ENCODE measurements around the gene RAE1. TPM values are rescaled to one million over a fixed set of nuclear protein-coding genes. Genes with fewer than 3 reads are reported as not detected.

RAE1 gene, protein sequence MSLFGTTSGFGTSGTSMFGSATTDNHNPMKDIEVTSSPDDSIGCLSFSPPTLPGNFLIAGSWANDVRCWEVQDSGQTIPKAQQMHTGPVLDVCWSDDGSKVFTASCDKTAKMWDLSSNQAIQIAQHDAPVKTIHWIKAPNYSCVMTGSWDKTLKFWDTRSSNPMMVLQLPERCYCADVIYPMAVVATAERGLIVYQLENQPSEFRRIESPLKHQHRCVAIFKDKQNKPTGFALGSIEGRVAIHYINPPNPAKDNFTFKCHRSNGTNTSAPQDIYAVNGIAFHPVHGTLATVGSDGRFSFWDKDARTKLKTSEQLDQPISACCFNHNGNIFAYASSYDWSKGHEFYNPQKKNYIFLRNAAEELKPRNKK
- polyA plus RNA-seq (2013, experiment 1 of 2; ENCODE audit: insufficient read length), result 30.0 TPM
- polyA plus RNA-seq (2013, experiment 2 of 2; ENCODE audit: insufficient read length), result 31.4 TPM

DNA sequence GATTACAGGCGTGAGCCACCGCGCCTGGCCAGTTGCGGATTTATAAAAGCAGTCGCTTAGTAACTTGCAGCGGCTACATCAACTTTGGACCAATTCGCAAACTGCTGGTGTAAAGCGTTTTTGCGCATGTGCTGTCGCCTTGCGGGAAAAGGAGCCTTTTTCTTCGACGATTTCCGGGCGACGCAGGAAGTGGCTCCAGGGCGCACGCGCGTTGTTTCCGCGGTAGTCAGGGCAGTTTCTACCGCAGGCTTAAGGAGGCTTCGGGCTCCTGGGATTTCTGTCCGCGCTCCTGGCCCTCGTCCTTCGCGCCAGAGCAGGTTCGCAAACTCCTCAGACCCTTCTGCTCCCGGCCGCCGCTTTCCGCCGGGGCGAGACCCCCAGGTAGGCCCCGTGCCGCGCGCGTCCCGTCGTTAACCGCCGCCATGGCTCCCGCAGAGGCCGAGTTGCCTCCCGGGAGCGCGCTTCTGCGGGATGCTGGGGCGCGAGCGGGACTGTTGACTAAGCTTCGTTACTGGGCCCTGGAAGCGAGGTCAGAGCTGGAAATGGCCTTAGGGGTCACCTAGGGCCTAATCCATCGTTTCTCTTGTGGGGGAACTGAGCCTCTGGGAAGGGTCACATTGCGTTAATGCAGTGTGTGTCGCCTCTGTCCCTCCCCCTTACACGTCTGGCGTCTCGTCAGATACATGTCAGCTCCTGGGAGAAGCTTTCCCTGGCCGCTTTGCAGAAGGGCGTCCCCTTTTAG lies at the start of gene RAE1:
RAE1 (plus strand) TSS at position 214 of the 742 bp plus-strand sequence. CDS start 2,784 bp downstream, outside the sequence.
- DNase-seq, result peak; percentile 91

DNA sequence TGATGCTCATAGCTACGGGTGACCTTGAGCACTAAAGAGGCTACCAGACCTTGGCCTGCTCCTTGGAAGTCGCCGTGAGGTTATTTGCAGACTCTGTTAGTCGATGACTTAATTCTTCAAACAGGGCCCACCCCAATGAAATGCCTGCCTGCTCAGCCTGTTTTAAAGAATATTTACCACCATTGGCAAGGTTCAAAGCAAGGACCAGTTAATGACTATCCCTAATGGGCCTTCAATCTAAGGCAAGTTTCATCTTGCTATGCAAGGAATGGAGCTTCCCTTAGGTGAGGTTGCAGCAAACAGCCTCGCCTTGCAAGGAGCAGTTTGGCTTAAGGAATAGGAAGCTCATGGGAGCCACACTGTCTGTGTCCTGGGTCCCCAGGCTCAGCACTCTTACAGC lies 44.3 kb upstream of the RAE1 start:
- DNase-seq, result no peak

DNA sequence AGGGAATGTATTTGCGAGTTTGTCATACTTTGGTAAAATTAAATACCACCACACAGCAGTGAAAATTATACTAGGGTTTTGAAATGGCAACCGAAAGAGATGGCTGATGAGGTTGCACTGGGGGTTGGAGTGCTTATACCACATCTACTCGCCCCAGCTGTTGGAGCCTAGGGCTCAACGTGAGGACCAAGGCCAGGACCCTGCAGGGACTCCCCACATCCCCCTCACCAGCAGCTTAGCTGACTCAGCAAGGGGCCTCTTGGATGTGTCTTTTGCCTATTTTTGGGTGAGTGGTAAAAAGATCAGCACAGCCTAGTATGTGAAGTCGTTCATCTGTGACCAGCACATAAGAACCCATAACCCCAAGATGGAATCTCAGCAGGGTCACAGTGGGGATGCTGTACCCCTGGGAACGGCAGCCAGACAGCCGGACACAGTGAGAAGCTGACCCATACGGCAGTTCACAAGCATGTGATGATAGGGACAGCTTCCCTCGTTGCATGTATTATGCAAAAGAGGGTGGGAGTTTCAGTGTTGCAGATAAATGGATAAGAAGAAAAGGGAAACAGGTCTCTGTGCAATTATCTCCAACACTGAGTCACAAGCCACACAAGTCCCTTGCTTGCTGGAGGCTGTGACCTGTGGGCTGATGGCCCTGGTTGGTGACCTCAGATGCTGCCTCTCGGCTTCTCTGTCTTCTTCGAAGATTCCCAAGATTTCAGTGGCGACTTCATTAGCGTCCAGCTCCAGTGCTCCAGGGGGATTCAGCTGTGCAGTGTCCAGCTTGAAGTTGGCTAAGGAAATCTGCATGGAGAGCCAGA lies 42.4 kb upstream of the RAE1 start:
- DNase-seq, result peak; percentile 4

DNA sequence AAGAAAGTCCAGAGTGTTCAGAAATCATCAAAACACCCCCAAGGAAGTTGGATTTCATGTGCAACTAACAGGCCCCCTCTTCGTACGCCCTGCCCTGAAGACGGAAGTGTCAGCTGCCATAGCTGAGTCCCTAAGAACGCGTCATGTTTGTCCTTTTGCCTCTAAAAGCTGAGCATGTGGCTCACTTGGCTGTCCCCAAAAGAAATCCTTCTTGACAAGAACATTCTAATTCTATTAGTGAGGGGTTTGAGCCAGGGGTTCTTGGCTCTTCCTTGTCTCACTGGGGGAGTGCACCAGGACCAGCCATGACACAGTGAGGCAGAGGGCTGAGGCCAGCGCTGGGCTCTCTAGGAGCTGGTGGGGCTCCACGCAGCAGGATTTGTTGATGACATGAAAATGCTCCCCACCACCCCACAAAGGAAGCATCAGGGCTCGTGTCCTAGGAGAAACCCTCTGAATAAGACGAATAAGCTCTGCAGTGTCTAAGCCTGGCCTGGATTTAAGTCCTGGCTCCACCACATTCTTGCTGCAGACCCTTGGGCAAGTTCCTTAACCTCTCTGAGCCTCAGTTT lies 41.4 kb upstream of the RAE1 start:
- no peak for DNase-seq

DNA sequence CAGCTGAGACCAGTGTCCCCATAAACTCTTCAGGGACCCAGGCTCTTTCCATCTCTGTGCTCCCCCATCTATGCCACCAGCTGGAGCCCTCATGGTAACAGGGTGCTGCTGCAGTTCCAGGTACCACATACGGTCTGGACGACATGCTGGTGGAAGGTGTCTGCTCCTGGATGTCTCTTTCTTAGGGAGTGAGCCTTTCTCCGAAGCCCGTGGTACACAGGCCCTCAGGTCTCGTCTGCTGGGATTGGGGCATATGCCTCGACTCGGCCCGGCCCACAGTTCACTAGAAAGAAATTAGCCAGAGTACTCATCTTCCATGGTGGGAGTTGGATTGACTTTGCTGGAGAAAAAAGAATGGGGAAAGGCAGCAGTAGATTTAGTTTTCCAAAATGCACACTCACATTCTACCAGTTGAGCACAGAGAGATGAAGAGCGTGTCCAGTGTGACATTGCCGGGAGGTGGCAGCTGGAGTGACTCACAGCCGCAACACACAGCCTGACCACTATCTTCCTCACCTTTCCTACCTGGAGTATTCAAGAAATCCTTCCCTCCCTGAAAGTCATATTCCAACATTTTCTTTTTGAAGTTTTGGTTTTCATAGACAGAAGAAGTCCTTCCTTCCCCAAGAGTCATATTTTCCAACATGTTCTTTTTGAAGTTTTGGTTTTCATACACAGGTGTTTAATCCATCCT lies 40.1 kb upstream of the RAE1 start:
- no peak for DNase-seq

DNA sequence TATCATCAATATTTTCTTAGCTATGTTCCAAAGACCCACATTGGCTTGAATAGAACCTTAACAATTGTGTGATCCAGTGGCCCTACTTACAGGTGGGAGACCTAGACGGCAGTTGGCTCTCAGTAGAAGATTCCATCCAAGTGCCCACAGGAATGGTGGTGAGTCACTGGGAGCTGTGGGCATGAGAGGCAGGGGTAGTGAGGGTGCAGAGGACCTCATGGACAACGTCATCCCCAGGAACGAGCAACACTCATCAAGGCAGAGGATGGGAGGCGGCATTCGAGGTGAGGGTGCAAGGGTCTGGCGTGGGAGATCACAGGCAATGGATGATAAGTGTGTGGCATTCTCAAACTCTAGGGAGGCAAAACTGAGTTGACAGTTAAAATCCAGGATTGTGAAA lies 38.9 kb upstream of the RAE1 start:
- no peak for DNase-seq

DNA sequence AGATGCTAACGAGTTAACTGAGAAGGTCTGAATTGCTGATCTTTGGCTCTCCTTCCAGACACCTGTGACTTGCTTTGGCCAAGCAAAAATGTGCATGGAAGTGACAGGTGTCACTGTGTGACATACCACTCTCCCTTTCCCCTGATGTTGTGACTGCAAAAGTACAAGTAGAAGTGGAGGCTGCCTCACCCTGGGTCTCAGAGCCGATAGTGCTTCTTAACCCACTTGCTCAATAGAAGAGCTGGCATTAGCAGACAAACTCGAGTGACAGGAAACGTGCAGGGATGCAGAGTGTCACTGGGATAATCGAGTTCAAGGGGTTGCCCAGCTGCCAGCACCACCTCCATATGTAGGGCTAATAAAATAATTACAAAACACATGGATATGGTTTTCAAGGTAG lies 37.8 kb upstream of the RAE1 start:
- no peak for DNase-seq

DNA sequence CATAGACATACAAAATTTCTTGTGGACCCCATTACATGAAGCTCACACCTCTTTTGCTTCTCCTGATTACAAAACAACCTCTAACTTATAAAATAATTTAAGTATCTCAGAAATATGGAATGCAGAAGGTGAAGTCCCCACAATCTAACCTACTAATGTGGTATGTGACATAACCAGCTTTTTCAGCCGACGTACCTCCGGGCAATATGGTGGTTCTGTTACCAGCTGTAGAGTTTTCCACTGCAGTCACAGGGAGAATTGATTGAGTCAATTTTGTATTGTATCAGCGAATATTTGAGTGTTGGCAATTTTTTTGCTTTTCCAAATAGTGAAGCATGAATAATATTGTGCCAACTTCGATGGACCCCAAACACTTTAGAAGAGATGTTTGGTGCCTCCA lies 37.1 kb upstream of the RAE1 start:
- no peak for DNase-seq

DNA sequence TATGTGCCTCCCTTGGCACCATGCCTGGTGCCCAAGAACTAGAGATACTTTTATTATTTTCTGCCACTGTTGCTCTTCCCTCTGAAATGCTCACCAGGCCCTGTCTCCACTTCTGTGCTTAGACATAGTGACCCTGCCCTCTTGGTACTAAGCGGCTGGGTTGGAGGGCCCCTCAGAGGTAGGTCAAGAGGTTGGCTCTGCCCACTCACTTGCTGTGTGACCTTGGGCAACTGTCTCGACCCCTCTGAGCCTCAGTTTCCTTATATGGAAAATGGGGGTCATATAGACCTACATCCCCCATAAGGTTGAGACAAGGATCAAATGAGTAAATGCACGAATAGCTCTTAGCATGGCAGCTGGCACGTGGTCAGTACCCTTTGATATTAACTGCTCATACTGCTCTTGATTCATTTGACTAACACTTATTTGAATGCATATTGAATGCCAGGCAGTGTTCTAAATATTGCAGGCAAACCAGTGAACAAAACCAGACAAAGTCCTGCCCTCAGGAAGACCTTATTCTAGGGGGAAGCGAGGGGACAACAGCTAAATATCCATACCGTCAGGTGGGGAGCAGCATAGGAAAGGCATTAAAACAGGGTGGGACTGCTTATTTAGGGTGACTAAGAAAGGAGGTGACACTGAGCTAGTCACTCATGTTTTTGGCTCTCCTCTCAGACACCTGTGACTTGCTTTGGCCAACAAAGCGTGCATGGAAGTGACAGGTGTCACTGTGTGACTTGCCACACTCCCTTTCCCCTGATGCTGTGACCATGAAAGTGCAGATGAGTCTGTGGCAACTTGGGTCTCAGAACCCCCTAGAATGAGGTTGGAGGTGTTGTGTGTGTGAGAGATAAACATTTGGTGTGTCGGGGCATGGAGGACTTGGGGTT lies 35.7 kb upstream of the RAE1 start:
- DNase-seq, result no peak

DNA sequence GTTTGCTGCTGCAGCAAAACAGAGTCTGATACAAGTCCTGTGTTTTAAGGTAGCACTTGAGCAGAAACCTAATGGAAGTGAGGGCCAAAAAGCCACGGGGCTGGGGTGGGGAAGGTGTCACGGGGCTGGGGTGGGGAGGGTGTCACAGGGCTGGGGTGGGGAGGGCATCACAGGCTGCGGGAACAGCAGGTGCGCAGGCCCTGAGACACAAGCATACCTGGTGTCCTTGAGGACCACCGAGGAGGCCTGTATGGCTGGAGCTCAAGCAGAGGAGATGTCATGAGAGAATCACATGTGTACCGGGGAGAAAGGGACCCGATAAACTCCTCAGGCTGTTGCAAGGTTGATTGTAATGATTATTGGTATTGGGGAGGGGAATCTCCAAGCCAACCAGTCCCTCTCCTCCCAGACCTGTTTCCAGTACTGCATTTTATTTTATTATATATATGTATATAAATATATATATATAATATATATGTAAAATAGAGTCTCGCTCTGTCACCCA lies 35.0 kb upstream of the RAE1 start:
- no peak for DNase-seq

DNA sequence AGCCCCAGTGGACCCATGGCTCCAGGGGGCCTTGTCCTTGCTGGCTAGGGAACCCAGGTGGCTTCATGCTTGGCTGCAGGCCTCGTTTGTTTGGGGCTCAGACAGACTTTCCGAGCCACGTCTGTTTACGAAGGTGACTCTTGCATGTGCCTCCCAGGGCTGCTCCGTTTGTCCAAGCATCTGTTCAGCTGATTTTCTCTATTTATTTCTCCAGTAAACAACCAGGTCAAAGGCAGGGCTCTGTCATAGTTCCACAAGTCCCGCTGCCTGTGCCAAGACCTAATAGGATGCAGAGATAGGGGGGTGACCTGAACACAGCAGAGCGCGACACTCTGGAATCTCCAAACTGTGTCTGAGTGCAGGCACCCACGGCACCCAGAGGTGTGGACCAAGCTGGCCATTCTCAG lies 34.3 kb upstream of the RAE1 start:
- no peak for DNase-seq

DNA sequence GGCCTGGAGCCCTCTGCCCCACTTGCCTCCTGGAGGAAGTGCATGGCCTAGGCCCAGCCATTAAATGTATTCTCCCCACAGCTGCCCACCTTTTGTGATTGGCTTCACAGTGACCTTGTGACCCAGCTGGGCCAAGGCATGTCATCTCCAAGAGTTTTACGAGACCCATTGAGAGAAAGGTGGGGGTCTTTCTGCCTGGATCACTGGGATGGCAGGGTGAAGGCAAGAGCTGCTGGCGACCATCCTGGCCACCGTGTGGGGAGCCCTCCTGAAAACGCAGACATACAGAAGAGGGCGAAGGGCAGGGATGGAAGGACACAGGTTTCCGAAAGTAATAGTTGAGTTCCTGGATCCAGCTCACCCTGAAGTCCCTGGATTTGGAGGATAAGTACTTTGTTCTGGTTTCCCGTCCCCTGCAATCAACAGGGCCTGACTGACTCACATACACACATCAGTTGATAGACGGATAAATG lies 33.7 kb upstream of the RAE1 start:
- no peak for DNase-seq

DNA sequence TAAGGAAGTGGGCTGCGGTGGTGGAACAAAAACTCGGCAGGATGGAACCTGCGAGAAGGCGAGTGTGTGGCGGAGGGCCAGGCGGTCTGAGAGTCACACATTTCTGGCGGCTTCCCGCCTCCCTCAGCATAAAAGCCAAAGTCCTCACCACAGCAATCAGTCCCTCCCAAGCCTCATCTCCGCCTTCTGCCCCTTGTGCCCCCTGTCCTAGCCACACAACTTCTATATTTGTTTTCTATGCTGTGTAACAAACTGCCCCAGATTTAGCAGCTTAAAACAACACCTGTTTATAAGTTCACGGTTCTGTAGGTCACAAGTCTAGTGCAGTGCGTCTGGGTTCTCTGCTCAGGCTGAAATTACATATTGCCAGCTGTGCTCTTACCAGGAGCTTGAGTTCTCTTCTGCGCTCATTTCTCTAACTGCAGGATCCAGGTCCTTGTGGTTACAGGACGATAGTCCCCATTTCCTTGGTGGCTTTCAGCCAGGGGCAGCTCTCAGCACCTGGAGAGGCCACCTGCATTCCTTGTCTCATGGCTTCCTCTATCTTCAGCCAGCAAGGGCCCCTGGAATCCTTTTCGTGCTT lies 33.2 kb upstream of the RAE1 start:
- DNase-seq, result no peak

DNA sequence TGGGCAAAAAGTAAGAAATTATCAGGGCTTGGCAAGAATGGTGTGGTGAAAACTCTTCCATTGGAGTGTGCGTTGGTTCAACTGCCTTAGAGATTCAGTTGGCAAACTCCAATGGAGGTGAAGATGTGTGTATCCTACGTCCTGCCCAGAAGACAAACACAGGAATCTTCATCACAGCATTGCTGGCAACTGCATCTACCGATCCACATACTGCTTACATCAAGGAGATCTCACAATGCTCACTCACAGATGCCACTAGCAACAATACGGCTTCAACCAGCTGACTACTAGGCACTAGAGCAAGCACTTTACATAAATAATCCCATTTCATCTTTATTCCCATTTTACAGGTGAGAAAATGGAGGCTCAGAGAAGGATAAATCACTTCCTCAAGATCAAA lies 31.5 kb upstream of the RAE1 start:
- DNase-seq, result no peak

DNA sequence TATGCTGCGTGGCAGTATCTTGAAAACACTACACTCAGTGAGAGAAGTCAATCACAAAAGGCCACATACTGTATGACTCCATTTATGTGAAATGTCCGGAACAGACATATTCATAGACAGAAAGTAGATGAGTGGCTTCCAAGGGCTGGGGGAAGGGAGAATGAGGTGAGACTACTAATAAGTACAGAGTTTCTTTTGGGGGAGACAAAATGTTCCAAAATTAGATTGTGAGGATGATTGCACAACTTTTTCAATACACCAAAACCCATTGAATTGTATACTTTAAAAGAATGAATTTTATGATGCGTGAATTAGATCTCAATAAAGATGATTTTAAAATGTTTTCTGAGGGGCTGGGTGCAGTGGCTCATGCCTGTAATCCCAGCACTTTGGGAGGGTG lies 30.7 kb upstream of the RAE1 start:
- DNase-seq, result no peak

DNA sequence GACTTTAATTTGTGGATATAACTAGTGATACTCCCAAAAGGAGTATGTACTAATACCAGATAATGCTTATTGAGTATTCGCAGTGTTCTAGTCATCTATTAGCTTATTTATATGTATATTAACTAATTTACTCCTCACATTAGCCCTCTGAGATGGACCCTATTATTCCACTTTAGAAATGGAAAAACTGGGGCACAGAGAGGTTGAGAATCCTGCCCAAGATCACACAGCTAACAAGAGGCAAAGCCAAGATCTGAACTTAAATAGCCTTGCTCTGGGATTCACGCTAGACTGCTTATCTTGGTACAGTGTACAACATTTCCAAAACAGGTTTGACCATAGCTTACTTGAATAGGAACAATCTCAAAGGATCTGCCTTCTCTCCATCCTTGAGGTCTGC lies 29.9 kb upstream of the RAE1 start:
- DNase-seq, result no peak

DNA sequence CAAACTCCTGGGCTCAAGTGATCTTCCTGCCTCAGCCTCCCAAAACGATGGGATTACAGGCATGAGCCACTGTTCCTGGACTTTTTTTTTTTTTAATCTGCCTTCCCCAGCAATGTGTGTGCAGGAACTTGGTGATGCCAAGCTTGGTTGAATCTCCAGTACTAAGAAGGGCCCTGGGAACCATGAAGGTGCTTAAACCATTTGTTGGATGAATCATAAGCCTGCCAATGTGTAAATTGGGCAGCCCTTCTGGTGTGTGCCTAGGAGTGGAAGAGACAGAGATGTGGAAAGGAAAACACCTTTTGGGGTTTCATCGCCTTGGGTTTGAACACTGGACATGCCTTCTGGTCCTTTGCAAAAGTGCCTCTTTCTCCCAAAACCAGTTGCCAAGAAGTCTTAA lies 28.6 kb upstream of the RAE1 start:
- DNase-seq, result no peak

DNA sequence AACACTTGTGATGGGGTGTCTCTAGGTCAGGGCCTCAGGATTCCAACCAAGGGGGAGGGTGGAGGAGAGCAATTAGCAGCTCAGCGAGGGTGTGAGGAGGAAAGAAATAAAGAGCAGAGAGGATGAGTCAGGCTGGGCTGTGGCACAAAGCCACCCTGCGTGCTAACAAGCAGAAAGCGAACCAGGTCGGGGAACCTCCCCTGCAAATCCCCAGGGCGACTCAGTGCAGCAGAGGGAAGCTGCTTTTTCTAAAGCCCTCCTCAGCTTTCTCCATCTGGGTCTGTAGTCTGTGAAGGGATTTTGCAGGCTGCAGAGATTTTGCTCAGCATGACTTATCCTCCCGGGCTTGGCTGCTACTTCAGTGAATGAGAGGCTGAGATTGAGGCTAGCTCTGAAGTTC lies 28.0 kb upstream of the RAE1 start:
- DNase-seq, result peak; percentile 60

DNA sequence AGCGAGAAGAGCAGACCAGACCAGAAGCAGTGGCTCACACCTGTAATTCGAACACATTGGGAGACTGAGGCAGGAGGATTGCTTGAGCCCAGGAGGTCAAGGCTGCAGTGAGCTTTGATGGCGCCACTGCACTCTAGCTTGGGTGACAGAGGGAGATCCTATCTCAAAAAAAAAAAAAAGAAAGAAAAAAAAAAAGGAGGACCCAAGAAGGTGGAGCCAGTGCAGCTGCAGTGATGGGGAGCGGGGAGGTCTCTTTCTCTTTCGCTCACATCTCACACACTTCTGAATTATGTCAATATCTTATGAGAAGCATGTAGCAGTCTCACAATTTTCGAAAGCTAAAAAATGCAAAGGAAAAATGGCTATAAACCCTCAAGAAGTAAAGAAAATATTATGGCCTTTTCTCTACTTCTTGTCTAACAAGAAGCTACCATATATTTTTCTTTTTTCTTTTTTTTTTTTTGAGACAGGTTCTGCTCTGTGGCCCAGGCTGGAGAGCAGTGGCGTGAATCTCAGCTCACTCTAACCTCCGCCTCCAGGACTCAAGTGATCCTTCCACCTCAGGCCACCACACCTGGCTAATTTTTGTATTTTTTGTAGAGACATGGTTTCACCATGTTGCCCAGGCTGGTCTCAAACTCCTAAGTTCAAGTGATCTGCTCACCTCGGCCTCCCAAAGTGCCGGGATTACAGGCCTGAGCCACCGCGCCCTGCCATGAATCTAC lies 25.3 kb upstream of the RAE1 start:
- no peak for DNase-seq
